K562 (cell line): Measurements from ENCODE around the gene CSF1. TPM values are rescaled to one million over a fixed set of nuclear protein-coding genes. Genes with fewer than 3 reads are reported as not detected.
A peak's percentile ranks its signal among the peaks of the same experiment; 100 is the strongest.

Experiments used
- ATF7 ChIP-seq: fragments of 450-650 bp; IDR thresholded peaks from 2 replicates; pipeline ENCODE4 v1.7.1; 2014; ENCODE audit warnings: mild to moderate bottlenecking, moderate library complexity
- BACH1 ChIP-seq: fragments of 200-800 bp; sonication (Bioruptor generic); IDR thresholded peaks from 2 replicates; pipeline ENCODE4 v1.6.1; 2016; ENCODE audit warnings: missing genetic modification characterization, missing compliant biosample characterization
- C11orf30 ChIP-seq: fragments of 450-650 bp; IDR thresholded peaks from 2 replicates; pipeline ENCODE4 v1.6.1; 2016; ENCODE audit warnings: low read depth, mild to moderate bottlenecking
- CBFA2T2 ChIP-seq: fragments of 450-650 bp; conservative IDR thresholded peaks from 2 replicates; pipeline ENCODE4 v1.6.1; 2017; ENCODE audit warnings: mild to moderate bottlenecking
- ESRRA ChIP-seq: fragments of 450-650 bp; IDR thresholded peaks from 2 replicates; pipeline ENCODE4 v1.6.1; 2014; ENCODE audit warnings: low read depth, mild to moderate bottlenecking, moderate library complexity, borderline replicate concordance
- JUND ChIP-seq, 2 experiments: IDR thresholded peaks; 2 replicates in 1 of 2; 3 replicates in 1 of 2; pipeline ENCODE4 v1.6.1; 2011; ENCODE audit warnings: borderline replicate concordance in 2 of 2, low read depth in 2 of 2, low read length in 2 of 2, improper control_type of control experiment in 1 of 2, missing biosample characterization in 1 of 2, missing genetic modification characterization in 1 of 2, missing genetic modification reagents in 1 of 2
- KDM1A ChIP-seq, 2 experiments: fragments of 450-650 bp; IDR thresholded peaks; 2 replicates each; pipeline ENCODE4 v1.6.1; 2016; ENCODE audit warnings: mild to moderate bottlenecking in 2 of 2
- LCOR ChIP-seq: sonication (generic); formaldehyde crosslinking; IDR thresholded peaks from 2 replicates; pipeline ENCODE4 v1.8.0; 2022; ENCODE audit warnings: mild to moderate bottlenecking, missing genetic modification reagents
- MAFF ChIP-seq: IDR thresholded peaks from 2 replicates; pipeline ENCODE4 v1.6.1; 2012; ENCODE audit warnings: low read length, improper control_type of control experiment
- NCOR1 ChIP-seq: fragments of 450-650 bp; IDR thresholded peaks from 2 replicates; pipeline ENCODE4 v1.6.1; 2016; ENCODE audit warnings: mild to moderate bottlenecking, moderate library complexity
- NFE2 ChIP-seq: IDR thresholded peaks from 2 replicates; pipeline ENCODE4 v1.6.1; 2014; ENCODE audit warnings: antibody characterized with exemption, low read depth
- NR2C2 ChIP-seq, 2 experiments: fragments of 200-800 bp in 1 of 2; sonication (Bioruptor generic) in 1 of 2; sonication (generic) in 1 of 2; formaldehyde crosslinking in 1 of 2; IDR thresholded peaks; 2 replicates each; pipeline versions ENCODE4 v1.6.1 to v1.8.0; 2016 to 2022; ENCODE audit warnings: mild to moderate bottlenecking in 1 of 2, missing compliant biosample characterization in 1 of 2, missing genetic modification characterization in 1 of 2, missing genetic modification reagents in 1 of 2
- RCOR1 ChIP-seq, 2 experiments: IDR thresholded peaks; 2 replicates each; pipeline ENCODE4 v1.6.1; 2012; ENCODE audit warnings: low read depth in 2 of 2, low read length in 2 of 2, borderline replicate concordance in 1 of 2, improper control_type of control experiment in 1 of 2
- ZNF717 ChIP-seq: fragments of 250-450 bp; sonication (Bioruptor Pico); IDR thresholded peaks from 2 replicates; pipeline ENCODE4 v1.5.0; 2021
- polyA plus RNA-seq, 8 experiments: library from polyadenylated mRNA; depleted of rRNA in 4 of 8; stranded (reverse) in 5 of 8; unstranded in 3 of 8; fragments of >200 nt; fragmentation: Nextera tagmentation in 2 of 8; fragmentation: Illumina TruSeq in 1 of 8; extraction: Ambion mirVana in 2 of 8; extraction: Trizol in 1 of 8; gene quantifications; 2 replicates each; pipeline versions ENCODE4 v1.2.1 to v1.2.3, GENCODE V29; 2011 to 2014; ENCODE audit warnings: inconsistent platforms in 1 of 8, missing spikeins in 1 of 8
- total RNA-seq, 7 experiments: library from RNA; depleted of rRNA in 6 of 7; stranded (reverse); fragments of >200 nt in 6 of 7; fragmentation: Illumina TruSeq in 2 of 7; extraction: Trizol in 2 of 7; gene quantifications; 2 replicates each; pipeline versions ENCODE4 v1.2.1 to v1.2.3, GENCODE V29; 2011 to 2021; ENCODE audit warnings: low replicate concordance in 1 of 7
- TF ChIP-seq, protein P1 (sequence below): fragments of 200-800 bp; sonication (Bioruptor generic); IDR thresholded peaks from 2 replicates; pipeline ENCODE4 v1.6.1; 2017; ENCODE audit warnings: missing genetic modification characterization, missing compliant biosample characterization
- TF ChIP-seq, protein P2 (sequence below): IDR thresholded peaks from 2 replicates; pipeline ENCODE4 v1.6.1; 2014; ENCODE audit warnings: antibody characterized with exemption
- TF ChIP-seq, protein P3 (sequence below): fragments of 250-450 bp; sonication (Bioruptor Pico); IDR thresholded peaks from 2 replicates; pipeline ENCODE4 v1.8.0; 2021; ENCODE audit warnings: borderline replicate concordance, mild to moderate bottlenecking, moderate library complexity; ENCODE audit not compliant: poor library complexity, severe bottlenecking
- TF ChIP-seq, protein P4 (sequence below), 3 experiments: IDR thresholded peaks in 2 of 3; conservative IDR thresholded peaks in 1 of 3; 2 replicates each; pipeline ENCODE4 v1.5.1; 2011 to 2012; ENCODE audit warnings: low read length in 3 of 3, mild to moderate bottlenecking in 3 of 3, control low read depth in 2 of 3, improper control_type of control experiment in 1 of 3, inconsistent platforms in 1 of 3, low read depth in 1 of 3, mixed read lengths in 1 of 3, moderate library complexity in 1 of 3; ENCODE audit not compliant: insufficient read depth in 2 of 3
- TF ChIP-seq, protein P5 (sequence below): sonication (generic); formaldehyde crosslinking; IDR thresholded peaks from 2 replicates; pipeline ENCODE4 v1.8.1; 2022; ENCODE audit warnings: missing genetic modification reagents

CSF1 gene
- total and polyA plus RNA-seq, 9 of the 15 experiments (the other 6 are each of a cell fraction or from before 2014, with no cell fraction given), result 0.18 to 11.8 (median 2.8) TPM

DNA sequence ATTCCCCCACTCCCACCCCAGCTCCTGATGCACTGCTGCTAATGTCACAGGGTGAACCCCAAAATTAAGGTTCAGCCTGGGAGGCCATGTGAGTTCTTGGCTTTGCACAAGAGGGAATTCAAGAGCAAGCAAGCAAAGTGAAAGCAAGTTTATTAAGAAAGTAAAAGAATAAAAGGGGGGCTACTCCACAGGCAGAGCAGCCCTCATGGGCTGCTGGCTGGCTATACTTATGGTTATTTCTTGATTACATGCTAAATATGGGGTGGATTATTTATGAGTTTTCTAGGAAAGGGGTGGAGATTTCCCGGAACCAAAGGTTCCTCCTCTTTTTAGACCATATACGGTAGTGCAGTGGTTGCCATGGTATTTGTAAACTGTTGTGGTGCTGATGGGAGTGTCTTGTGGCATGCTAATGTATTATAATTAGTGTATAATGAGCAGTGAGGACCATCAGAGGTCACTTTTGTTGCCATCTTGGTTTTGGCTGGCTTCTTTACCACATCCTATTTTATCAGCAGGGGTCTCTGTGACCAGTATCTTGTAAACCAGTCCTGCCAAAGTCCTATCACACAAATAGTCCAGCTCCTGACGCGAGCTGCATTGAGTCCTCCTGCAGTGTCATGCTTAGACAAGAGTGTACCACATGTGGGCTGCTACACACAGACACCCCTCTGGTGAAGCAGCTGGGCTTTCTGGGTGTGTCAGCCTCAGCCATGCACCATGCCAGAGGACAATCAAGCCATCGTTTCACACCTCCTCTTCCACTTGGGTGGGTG lies 46.4 kb upstream of the CSF1 start (continued):
- TF ChIP-seq NR2C2 (CRISPR knock-in tag; IDR thresholded peaks at IDR 0.05) (no peak), NR2C2 (tag; IDR thresholded peaks at IDR 0.05) (peak; percentile 46; the same call in 1 of the 2 replicates), KDM1A (IDR thresholded peaks at IDR 0.05) (no peak), MAFF (0 out of 2 replicates have a peak, but pooled peaks have one; percentile 13), ZNF717 (CRISPR knock-in tag) (no peak), ESRRA (peak; percentile 52; the same call in 1 of the 2 replicates), C11orf30 (peak; percentile 24; the same call in 1 of the 2 replicates), NCOR1 (peak; percentile 48; the same call in 1 of the 2 replicates), CBFA2T2 (peak; percentile 69), BACH1 (no peak), NFE2 (peak; percentile 65), ATF7 (peak; percentile 20; the same call in 1 of the 2 replicates), RCOR1 (IDR thresholded peaks at IDR 0.05; ENCODE audit: borderline replicate concordance in 1 of 2, low read depth in 2 of 2, low read length in 2 of 2) (peak in 1 of 2 experiments; percentile 38; a peak in 1 of 4 replicates), JUND (IDR thresholded peaks at IDR 0.05; ENCODE audit: borderline replicate concordance, low read depth, low read length) (no peak), JUND (tag; IDR thresholded peaks at IDR 0.05; ENCODE audit: borderline replicate concordance, low read depth, low read length) (peak; percentile 4; the same call in 1 of the 3 replicates), LCOR (peak; percentile 74; the same call in 1 of the 2 replicates)
- TF ChIP-seq, protein P1, sequence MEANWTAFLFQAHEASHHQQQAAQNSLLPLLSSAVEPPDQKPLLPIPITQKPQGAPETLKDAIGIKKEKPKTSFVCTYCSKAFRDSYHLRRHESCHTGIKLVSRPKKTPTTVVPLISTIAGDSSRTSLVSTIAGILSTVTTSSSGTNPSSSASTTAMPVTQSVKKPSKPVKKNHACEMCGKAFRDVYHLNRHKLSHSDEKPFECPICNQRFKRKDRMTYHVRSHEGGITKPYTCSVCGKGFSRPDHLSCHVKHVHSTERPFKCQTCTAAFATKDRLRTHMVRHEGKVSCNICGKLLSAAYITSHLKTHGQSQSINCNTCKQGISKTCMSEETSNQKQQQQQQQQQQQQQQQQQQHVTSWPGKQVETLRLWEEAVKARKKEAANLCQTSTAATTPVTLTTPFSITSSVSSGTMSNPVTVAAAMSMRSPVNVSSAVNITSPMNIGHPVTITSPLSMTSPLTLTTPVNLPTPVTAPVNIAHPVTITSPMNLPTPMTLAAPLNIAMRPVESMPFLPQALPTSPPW (CRISPR knock-in tag), result peak; percentile 61
- TF ChIP-seq, protein P2, sequence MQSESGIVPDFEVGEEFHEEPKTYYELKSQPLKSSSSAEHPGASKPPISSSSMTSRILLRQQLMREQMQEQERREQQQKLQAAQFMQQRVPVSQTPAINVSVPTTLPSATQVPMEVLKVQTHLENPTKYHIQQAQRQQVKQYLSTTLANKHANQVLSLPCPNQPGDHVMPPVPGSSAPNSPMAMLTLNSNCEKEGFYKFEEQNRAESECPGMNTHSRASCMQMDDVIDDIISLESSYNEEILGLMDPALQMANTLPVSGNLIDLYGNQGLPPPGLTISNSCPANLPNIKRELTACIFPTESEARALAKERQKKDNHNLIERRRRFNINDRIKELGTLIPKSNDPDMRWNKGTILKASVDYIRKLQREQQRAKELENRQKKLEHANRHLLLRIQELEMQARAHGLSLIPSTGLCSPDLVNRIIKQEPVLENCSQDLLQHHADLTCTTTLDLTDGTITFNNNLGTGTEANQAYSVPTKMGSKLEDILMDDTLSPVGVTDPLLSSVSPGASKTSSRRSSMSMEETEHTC, result no peak
- TF ChIP-seq, protein P3, sequence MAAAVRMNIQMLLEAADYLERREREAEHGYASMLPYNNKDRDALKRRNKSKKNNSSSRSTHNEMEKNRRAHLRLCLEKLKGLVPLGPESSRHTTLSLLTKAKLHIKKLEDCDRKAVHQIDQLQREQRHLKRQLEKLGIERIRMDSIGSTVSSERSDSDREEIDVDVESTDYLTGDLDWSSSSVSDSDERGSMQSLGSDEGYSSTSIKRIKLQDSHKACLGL (CRISPR knock-in tag), result no peak
- TF ChIP-seq, protein P4, sequence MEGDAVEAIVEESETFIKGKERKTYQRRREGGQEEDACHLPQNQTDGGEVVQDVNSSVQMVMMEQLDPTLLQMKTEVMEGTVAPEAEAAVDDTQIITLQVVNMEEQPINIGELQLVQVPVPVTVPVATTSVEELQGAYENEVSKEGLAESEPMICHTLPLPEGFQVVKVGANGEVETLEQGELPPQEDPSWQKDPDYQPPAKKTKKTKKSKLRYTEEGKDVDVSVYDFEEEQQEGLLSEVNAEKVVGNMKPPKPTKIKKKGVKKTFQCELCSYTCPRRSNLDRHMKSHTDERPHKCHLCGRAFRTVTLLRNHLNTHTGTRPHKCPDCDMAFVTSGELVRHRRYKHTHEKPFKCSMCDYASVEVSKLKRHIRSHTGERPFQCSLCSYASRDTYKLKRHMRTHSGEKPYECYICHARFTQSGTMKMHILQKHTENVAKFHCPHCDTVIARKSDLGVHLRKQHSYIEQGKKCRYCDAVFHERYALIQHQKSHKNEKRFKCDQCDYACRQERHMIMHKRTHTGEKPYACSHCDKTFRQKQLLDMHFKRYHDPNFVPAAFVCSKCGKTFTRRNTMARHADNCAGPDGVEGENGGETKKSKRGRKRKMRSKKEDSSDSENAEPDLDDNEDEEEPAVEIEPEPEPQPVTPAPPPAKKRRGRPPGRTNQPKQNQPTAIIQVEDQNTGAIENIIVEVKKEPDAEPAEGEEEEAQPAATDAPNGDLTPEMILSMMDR (IDR thresholded peaks at IDR 0.05 in 2 of 3, conservative IDR thresholded peaks at IDR 0.05 in 1 of 3; ENCODE audit: insufficient read depth in 2 of 3, low read depth in 1 of 3, low read length in 3 of 3), result peak in 1 of 3 experiments; percentile 18; a peak in 1 of 6 replicates
- TF ChIP-seq, protein P5, sequence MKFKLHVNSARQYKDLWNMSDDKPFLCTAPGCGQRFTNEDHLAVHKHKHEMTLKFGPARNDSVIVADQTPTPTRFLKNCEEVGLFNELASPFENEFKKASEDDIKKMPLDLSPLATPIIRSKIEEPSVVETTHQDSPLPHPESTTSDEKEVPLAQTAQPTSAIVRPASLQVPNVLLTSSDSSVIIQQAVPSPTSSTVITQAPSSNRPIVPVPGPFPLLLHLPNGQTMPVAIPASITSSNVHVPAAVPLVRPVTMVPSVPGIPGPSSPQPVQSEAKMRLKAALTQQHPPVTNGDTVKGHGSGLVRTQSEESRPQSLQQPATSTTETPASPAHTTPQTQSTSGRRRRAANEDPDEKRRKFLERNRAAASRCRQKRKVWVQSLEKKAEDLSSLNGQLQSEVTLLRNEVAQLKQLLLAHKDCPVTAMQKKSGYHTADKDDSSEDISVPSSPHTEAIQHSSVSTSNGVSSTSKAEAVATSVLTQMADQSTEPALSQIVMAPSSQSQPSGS, result no peak
